NOMO-1 (cell line): ENCODE results near the gene P4HA2.

Experiments used
- DNase-seq, 2 experiments: peaks; one replicate each; lab custom pipeline; 2025; ENCODE audit not compliant: unreplicated experiment in 2 of 2; lab: John Stamatoyannopoulos, UW

P4HA2 gene

GRCh38 chr5:132205385-132206125, 22.1 kb downstream of the P4HA2 start:
- no peak for DNase-seq

GRCh38 chr5:132204371-132205135, 23.1 kb downstream of the P4HA2 start:
- no peak for DNase-seq

GRCh38 chr5:132203916-132204315, 23.7 kb downstream of the P4HA2 start:
- DNase-seq, result no peak

GRCh38 chr5:132203464-132203818, 24.2 kb downstream of the P4HA2 start:
- no peak for DNase-seq

GRCh38 chr5:132202711-132203463, 24.8 kb downstream of the P4HA2 start:
- no peak for DNase-seq

GRCh38 chr5:132199116-132199680, 28.5 kb downstream of the P4HA2 start:
- DNase-seq, result no peak

- DNase-seq, result no peak
Measured at GRCh38 chr5:132198571-132198970, 29.1 kb downstream of the P4HA2 start.

- no peak for DNase-seq
Measured at GRCh38 chr5:132195727-132196126, 31.9 kb downstream of the P4HA2 start.

GRCh38 chr5:132193165-132193694, 34.4 kb downstream of the P4HA2 start:
- no peak for DNase-seq

- DNase-seq, result peak; percentile 56 to 86
Measured at GRCh38 chr5:132190161-132190817, 37.4 kb downstream of the P4HA2 start.

GRCh38 chr5:132184588-132184987, 43.1 kb downstream of the P4HA2 start:
- DNase-seq, result no peak

GRCh38 chr5:132183723-132184122, 43.9 kb downstream of the P4HA2 start:
- DNase-seq, result peak in 1 of 2 experiments; percentile 10

GRCh38 chr5:132182359-132183040, 45.2 kb downstream of the P4HA2 start:
- DNase-seq, result no peak

GRCh38 chr5:132181011-132181629, 46.5 kb downstream of the P4HA2 start:
- no peak for DNase-seq

GRCh38 chr5:132180134-132180745, 47.4 kb downstream of the P4HA2 start:
- peak; percentile 49 to 67 for DNase-seq

GRCh38 chr5:132179405-132179804, 48.2 kb downstream of the P4HA2 start:
- DNase-seq, result no peak

GRCh38 chr5:132177691-132178149, 49.9 kb downstream of the P4HA2 start:
- no peak for DNase-seq

GRCh38 chr5:132176987-132177386, 50.7 kb downstream of the P4HA2 start:
- peak; percentile 82 to 94 for DNase-seq

GRCh38 chr5:132176521-132176945, 51.1 kb downstream of the P4HA2 start:
- DNase-seq, result peak; percentile 19 to 62
